HepG2 (cell line): ENCODE data around the gene IFT122. TPM values are rescaled to one million over a fixed set of nuclear protein-coding genes. Genes with fewer than 3 reads are reported as not detected.

ENCODE experiments used
- ATAC-seq: fragments of 200-7000 bp; cut with Tn5 transposase; 3 replicates; pipeline ENCODE4 v1.9.1; 2020; ENCODE audit warnings: mild to moderate bottlenecking, moderate library complexity
- BruUV-seq: library from RNA; stranded (reverse); fragments of 400-500 nt; replicated peaks from 2 replicates; lab custom pipeline; 2021; lab: Mats Ljungman, UMichigan
- CTCF ChIA-PET: fragments of 300-600 bp; formaldehyde crosslinking; extraction: SDS; loops from one replicate; lab custom pipeline; 2021; ENCODE audit warnings: low total read pairs, inconsistent platforms, low intra/inter-chr PET ratio; lab: Yijun Ruan, JAX
- POLR2A ChIA-PET: fragments of 350-600 bp; sonication (Branson Sonifier 250); formaldehyde crosslinking; loops from one replicate; lab custom pipeline; 2020; ENCODE audit warnings: antibody characterized with exemption, inconsistent platforms; lab: Yijun Ruan, JAX
- DNase-seq: peaks from one replicate; pipeline ENCODE4 v3.0.0-alpha.2; 2015; ENCODE audit warnings: low spot score
- FAIRE-seq: peaks from 3 replicates; lab custom pipeline; 2011; peaks lifted over from hg19 to GRCh38; lab: Jason Lieb, UNC
- H2AFZ ChIP-seq: one replicate; pipeline ENCODE4 v1.6.1; 2011; ENCODE audit warnings: low read length, inconsistent platforms
- H3K27ac ChIP-seq: fragments of 300-600 bp; 3 replicates; pipeline ENCODE4 v1.8.0; 2011; ENCODE audit warnings: mixed run types, mild to moderate bottlenecking, mixed read lengths, low read length, inconsistent platforms; ENCODE audit not compliant: insufficient read depth; ENCODE audit errors: extremely low read length
- H3K27me3 ChIP-seq, 2 experiments: fragments of 200-600 bp in 1 of 2; 2 replicates in 1 of 2; 3 replicates in 1 of 2; pipeline versions ENCODE4 v1.6.0 to v1.8.0; 2011; ENCODE audit warnings: low read length in 2 of 2, mild to moderate bottlenecking in 2 of 2, moderate library complexity in 2 of 2, inconsistent platforms in 1 of 2; ENCODE audit not compliant: insufficient read depth in 2 of 2, control insufficient read depth in 1 of 2
- H3K36me3 ChIP-seq, 2 experiments: fragments of 200-600 bp in 1 of 2; replicated peaks in 1 of 2; 2 replicates in 1 of 2; 3 replicates in 1 of 2; pipeline versions ENCODE4 v1.5.1 to v1.8.0; 2011; ENCODE audit warnings: low read length in 2 of 2, inconsistent platforms in 1 of 2; ENCODE audit not compliant: insufficient read depth in 2 of 2, control insufficient read depth in 1 of 2
- H3K4me1 ChIP-seq: 2 replicates; pipeline ENCODE4 v1.5.1; 2012; ENCODE audit warnings: low read length, inconsistent platforms; ENCODE audit not compliant: insufficient read depth
- H3K4me2 ChIP-seq: 2 replicates; pipeline ENCODE4 v1.6.0; 2011; ENCODE audit warnings: low read depth, low read length, inconsistent platforms
- H3K4me3 ChIP-seq, 3 experiments: fragments of 200-600 bp in 1 of 3; sonication (generic), shearing (Covaris generic) in 1 of 3; replicated peaks in 1 of 3; 2 replicates each; pipeline ENCODE4 v1.5.1; 2011 to 2016; ENCODE audit warnings: low read length in 3 of 3, inconsistent platforms in 2 of 3, low read depth in 2 of 3, mild to moderate bottlenecking in 2 of 3, control low read depth in 1 of 3, mixed read lengths in 1 of 3; ENCODE audit not compliant: insufficient read depth in 1 of 3
- H3K79me2 ChIP-seq: one replicate; pipeline ENCODE4 v1.6.1; 2011; ENCODE audit warnings: low read length, inconsistent platforms; ENCODE audit not compliant: insufficient read depth
- H3K9ac ChIP-seq: 2 replicates; pipeline ENCODE4 v1.6.0; 2011; ENCODE audit warnings: mild to moderate bottlenecking, low read depth, low read length, inconsistent platforms; ENCODE audit not compliant: insufficient read depth
- H3K9me3 ChIP-seq: 2 replicates; pipeline ENCODE4 v1.5.1; 2012; ENCODE audit warnings: mild to moderate bottlenecking, low read length
- H4K20me1 ChIP-seq: 2 replicates; pipeline ENCODE4 v1.6.0; 2011; ENCODE audit warnings: inconsistent platforms, mild to moderate bottlenecking, low read length, moderate library complexity; ENCODE audit not compliant: insufficient read depth
- AGO2 ChIP-seq: fragments of 200-400 bp; formaldehyde crosslinking; optimal IDR thresholded peaks from 2 replicates; pipeline ENCODE3; 2017; ENCODE audit warnings: mild to moderate bottlenecking, low read depth, low read length, moderate library complexity
- HINFP ChIP-seq: sonication (generic); formaldehyde crosslinking; IDR thresholded peaks from 2 replicates; pipeline ENCODE4 v1.4.0; 2020; ENCODE audit warnings: low read depth, mild to moderate bottlenecking, missing genetic modification reagents
- HOXA5 ChIP-seq: sonication (generic); formaldehyde crosslinking; IDR thresholded peaks from 2 replicates; pipeline ENCODE4 v1.4.0; 2020; ENCODE audit warnings: missing genetic modification reagents
- MEF2D ChIP-seq: sonication (generic); formaldehyde crosslinking; IDR thresholded peaks from 2 replicates; pipeline ENCODE4 v1.5.1; 2020; ENCODE audit warnings: mild to moderate bottlenecking, missing genetic modification reagents
- SALL1 ChIP-seq: sonication (generic); formaldehyde crosslinking; IDR thresholded peaks from 2 replicates; pipeline ENCODE4 v1.8.0; 2022; ENCODE audit warnings: mild to moderate bottlenecking, missing genetic modification reagents
- ZNF138 ChIP-seq: sonication (generic); formaldehyde crosslinking; IDR thresholded peaks from 2 replicates; pipeline ENCODE4 v1.5.0; 2020; ENCODE audit warnings: mild to moderate bottlenecking, low read depth, missing genetic modification reagents
- ZNF629 ChIP-seq: sonication (generic); formaldehyde crosslinking; conservative IDR thresholded peaks from 2 replicates; pipeline ENCODE4 v1.5.0; 2020; ENCODE audit warnings: missing genetic modification reagents
- WGBS: methylation state at CpG from one replicate; pipeline ENCODE4 v1.1.6; 2017; ENCODE audit warnings: low lambda C conversion rate; 5-methylcytosine and 5-hydroxymethylcytosine counted together
- in situ Hi-C: cut with HindIII; loops from 2 replicates; pipeline ENCODE4 v1.10.0; 2017; ENCODE audit warnings: low pct_unique_long_range_greater_than_20kb; ENCODE audit not compliant: extremely low pct_ligation_motif_present
- intact Hi-C: fragments of 100-400 bp; cut with micrococcal nuclease; formaldehyde crosslinking; loops from one replicate; pipeline ENCODE4 v1.10.0; 2022; ENCODE audit not compliant: unreplicated experiment
- polyA plus RNA-seq, 8 experiments: library from polyadenylated mRNA; depleted of rRNA in 3 of 8; stranded (reverse) in 7 of 8; unstranded in 1 of 8; fragments of >200 nt; fragmentation: Illumina TruSeq in 4 of 8; extraction: Trizol in 4 of 8; gene quantifications; 2 replicates each; pipeline versions ENCODE4 v1.2.1 to v1.2.3, GENCODE V29; 2011 to 2016; ENCODE audit warnings: low read depth in 4 of 8, missing spikeins in 1 of 8, mixed read lengths in 1 of 8; ENCODE audit not compliant: insufficient read depth in 1 of 8
- total RNA-seq, 5 experiments: library from RNA; depleted of rRNA; stranded (reverse); fragments of >200 nt; fragmentation: Illumina TruSeq; extraction: Trizol; gene quantifications; 2 replicates each; pipeline ENCODE4 v1.2.3, GENCODE V29; 2016; ENCODE audit warnings: low read depth in 1 of 5

The IFT122 gene
- total and polyA plus RNA-seq, 2 of the 13 experiments (the other 11 are each of a cell fraction or from before 2014, with no cell fraction given): 10.1 to 10.3 TPM

GRCh38 chr3:129560911-129561594, 121.0 kb downstream of the IFT122 start:
- Histone ChIP-seq H3K9ac (no peak overlapping the region), H3K27me3 (no peaks in the 10 kb centered on the region; a peak in 1 of 5 replicates), H3K4me1 (peaks cover 34% of the 10 kb centered on the region), H3K4me3 (no peak overlapping the region), H3K4me2 (no peak overlapping the region), H3K9me3 (no peaks in the 10 kb centered on the region), H3K79me2 (no peaks in the 10 kb centered on the region), H3K27ac (no peak overlapping the region), H2AFZ (no peak overlapping the region), H3K36me3 (peaks cover 7 to 23% of the 10 kb centered on the region in 2 experiments; a peak in 4 of 5 replicates), H4K20me1 (no peaks in the 10 kb centered on the region)
- intact Hi-C loops: no loop called here
- TF ChIP-seq HINFP (CRISPR knock-in tag) (no peak), HOXA5 (CRISPR knock-in tag) (no peak), MEF2D (no peak), SALL1 (CRISPR knock-in tag) (no peak), AGO2 (peak; percentile 80)
- FAIRE-seq (no peak), ATAC-seq (no peak), DNase-seq (no peak)
- ChIA-PET CTCF (no interaction called here), POLR2A (no interaction called here)
- BruUV-seq: no TSS peak
- in situ Hi-C loops: no loop called here
- 96% methylated on average over 10 of the region's 18 CpGs for WGBS

DNA sequence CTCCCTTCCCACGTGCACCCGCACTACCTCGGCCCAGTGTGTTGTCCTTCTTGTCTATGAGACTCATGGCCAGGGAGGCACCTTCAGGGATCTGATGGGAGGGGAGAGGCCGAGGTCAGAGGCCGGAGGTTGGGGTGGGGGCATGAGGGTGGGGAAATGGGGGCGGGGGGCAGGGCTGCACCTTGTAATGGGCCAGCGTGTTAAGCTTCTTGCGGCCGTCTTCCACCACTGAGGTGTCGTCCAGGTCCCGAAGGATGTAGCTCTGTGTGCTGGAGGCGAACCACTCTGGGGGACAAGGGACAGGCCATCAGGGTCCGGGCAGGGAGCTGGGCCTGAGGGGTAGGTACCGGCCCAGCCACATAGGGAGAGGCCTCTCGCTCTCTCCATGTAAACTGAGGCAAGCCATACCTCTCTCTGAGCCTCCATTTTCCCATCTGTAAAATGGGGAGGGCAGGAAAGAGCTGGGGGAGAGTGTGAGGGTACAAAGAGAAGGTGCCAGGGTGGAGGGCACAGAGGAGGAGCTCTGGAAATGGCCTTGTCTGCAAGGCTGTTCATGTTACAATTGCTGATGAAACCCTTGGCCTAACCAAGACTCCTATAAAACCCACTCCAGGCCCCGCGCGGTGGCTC, 121.7 kb downstream of the IFT122 start:
- WGBS: 100% methylated on average over 16 of the region's 18 CpGs
- no peak for FAIRE-seq
- peaks cover 34% of the 10 kb centered on the region for H3K4me1 ChIP-seq
- ATAC-seq: no peak
- no peaks in the 10 kb centered on the region; a peak in 1 of 5 replicates for H3K27me3 ChIP-seq
- H3K4me3 ChIP-seq: no peak overlapping the region
- TF ChIP-seq ZNF629 (CRISPR knock-in tag) (peak; percentile 79), ZNF138 (CRISPR knock-in tag) (no peak)
- H2AFZ ChIP-seq: no peak overlapping the region
- DNase-seq: no peak
- no peaks in the 10 kb centered on the region for H3K79me2 ChIP-seq
- no peak overlapping the region for H3K27ac ChIP-seq
- H4K20me1 ChIP-seq: no peaks in the 10 kb centered on the region
- BruUV-seq: no TSS peak
- no peaks in the 10 kb centered on the region for H3K9me3 ChIP-seq
- POLR2A ChIA-PET: no interaction called here
- CTCF ChIA-PET: no interaction called here
- in situ Hi-C loops: no loop called here
- intact Hi-C loops: no loop called here
- H3K4me2 ChIP-seq: no peak overlapping the region
- H3K36me3 ChIP-seq: peaks cover 6 to 22% of the 10 kb centered on the region in 2 experiments; a peak in 3 of 5 replicates
- no peak overlapping the region for H3K9ac ChIP-seq
